Measurements from ENCODE around the gene RNPS1.
"Not testable (repeated sequence)": the region's sequence is repeated elsewhere in the genome, so short reads cannot be mapped to it uniquely, and the experiment has no call there.

RNPS1 gene

GRCh38 chr16:2282866-2283555 lies 15.1 kb upstream of the RNPS1 start:
- no peak for DNase-seq (ENCODE audit: low read depth in 2 of 2)

GRCh38 chr16:2282262-2282661 lies 14.3 kb upstream of the RNPS1 start:
- DNase-seq (ENCODE audit: low read depth in 2 of 2), result no peak

- DNase-seq (ENCODE audit: low read depth in 2 of 2), result no peak
These were observed 13.1 kb upstream of the RNPS1 start for GRCh38 chr16:2280981-2281542.

- no peak for DNase-seq (ENCODE audit: low read depth in 2 of 2)
These were observed 12.5 kb upstream of the RNPS1 start for GRCh38 chr16:2280461-2280860.

- no peak for DNase-seq (ENCODE audit: low read depth in 2 of 2)
These were observed 11.3 kb upstream of the RNPS1 start for GRCh38 chr16:2278956-2279800.

- DNase-seq (ENCODE audit: low read depth in 2 of 2), result no peak
These were observed 10.3 kb upstream of the RNPS1 start for GRCh38 chr16:2278272-2278608.

- DNase-seq (ENCODE audit: low read depth in 2 of 2), result no peak
These were observed 9.7 kb upstream of the RNPS1 start for GRCh38 chr16:2277466-2278271.

GRCh38 chr16:2276368-2277195 lies 8.7 kb upstream of the RNPS1 start:
- DNase-seq (ENCODE audit: low read depth in 2 of 2), result no peak

- DNase-seq (ENCODE audit: low read depth in 2 of 2), result no peak
These were observed 7.8 kb upstream of the RNPS1 start for GRCh38 chr16:2275476-2276367.

GRCh38 chr16:2273931-2274330 lies 6.0 kb upstream of the RNPS1 start:
- DNase-seq (ENCODE audit: low read depth in 2 of 2), result no peak

- DNase-seq (ENCODE audit: low read depth in 2 of 2), result no peak
These were observed 5.6 kb upstream of the RNPS1 start for GRCh38 chr16:2273484-2273883.

- no peak for DNase-seq (ENCODE audit: low read depth in 2 of 2)
These were observed 4.0 kb upstream of the RNPS1 start for GRCh38 chr16:2271848-2272461.

- DNase-seq (ENCODE audit: low read depth in 2 of 2), result no peak
These were observed 2.9 kb upstream of the RNPS1 start for GRCh38 chr16:2270588-2271470.

- DNase-seq (ENCODE audit: low read depth in 2 of 2), result no peak
These were observed 2.1 kb upstream of the RNPS1 start for GRCh38 chr16:2270070-2270462.

GRCh38 chr16:2267505-2267912 lies 417 bp downstream of the RNPS1 start:
- DNase-seq (ENCODE audit: low read depth in 2 of 2), result not testable (repeated sequence)

- not testable (repeated sequence) for DNase-seq (ENCODE audit: low read depth in 2 of 2)
These were observed 1.0 kb downstream of the RNPS1 start for GRCh38 chr16:2266887-2267286.

- DNase-seq (ENCODE audit: low read depth in 2 of 2), result not testable (repeated sequence)
These were observed 4.9 kb downstream of the RNPS1 start for GRCh38 chr16:2263026-2263425.

GRCh38 chr16:2260250-2260649 lies 7.7 kb downstream of the RNPS1 start:
- DNase-seq (ENCODE audit: low read depth in 2 of 2), result no peak

- not testable (repeated sequence) for DNase-seq (ENCODE audit: low read depth in 2 of 2)
These were observed 9.4 kb downstream of the RNPS1 start for GRCh38 chr16:2258530-2258929.
